IMR-90 (cell line): ENCODE measurements around the gene PPT2. TPM values are rescaled to one million over a fixed set of nuclear protein-coding genes. Genes with fewer than 3 reads are reported as not detected.

Source experiments
- ATAC-seq: fragments of 200-7000 bp; cut with Tn5 transposase; 2 replicates; pipeline ENCODE4 v1.9.1; 2020; ENCODE audit warnings: low read depth, mild to moderate bottlenecking, moderate library complexity
- BruUV-seq: library from RNA; stranded (reverse); fragments of 400-500 nt; replicated peaks from 2 replicates; lab custom pipeline; 2021; lab: Mats Ljungman, UMichigan
- CTCF ChIA-PET: fragments of 300-600 bp; formaldehyde crosslinking; extraction: SDS; loops from one replicate; lab custom pipeline; 2021; ENCODE audit warnings: antibody characterized with exemption; lab: Yijun Ruan, JAX
- POLR2A ChIA-PET: fragments of 300-600 bp; sonication (Branson Sonifier 250); formaldehyde crosslinking; loops from one replicate; lab custom pipeline; 2022; ENCODE audit warnings: antibody characterized with exemption; ENCODE audit not compliant: unreplicated experiment; lab: Charles Lee
- DNase-seq: peaks from one replicate; pipeline ENCODE4 v3.0.0; 2013
- H2AFZ ChIP-seq: replicated peaks from 2 replicates; pipeline ENCODE3; 2013; ENCODE audit warnings: low read length, mild to moderate bottlenecking; ENCODE audit not compliant: poor library complexity
- H2AK5ac ChIP-seq: 2 replicates; pipeline ENCODE4 v1.6.1; 2013; ENCODE audit warnings: low read depth, low read length, inconsistent platforms
- H2AK9ac ChIP-seq: replicated peaks from 2 replicates; pipeline ENCODE3; 2013; ENCODE audit warnings: mild to moderate bottlenecking, low read depth, low read length, moderate library complexity; ENCODE audit not compliant: poor library complexity
- H2BK120ac ChIP-seq: 2 replicates; pipeline ENCODE4 v1.6.1; 2013; ENCODE audit warnings: low read depth, low read length, inconsistent platforms
- H2BK15ac ChIP-seq: 3 replicates; pipeline ENCODE4 v1.6.1; 2013; ENCODE audit warnings: low read depth, low read length, inconsistent platforms
- H2BK20ac ChIP-seq: 2 replicates; pipeline ENCODE4 v1.6.1; 2013; ENCODE audit warnings: low read depth, mild to moderate bottlenecking, inconsistent platforms, low read length, moderate library complexity
- H2BK5ac ChIP-seq: 2 replicates; pipeline ENCODE4 v1.6.1; 2013; ENCODE audit warnings: mild to moderate bottlenecking, low read depth, low read length, inconsistent platforms; ENCODE audit not compliant: poor library complexity, severe bottlenecking
- H3K14ac ChIP-seq: replicated peaks from 2 replicates; pipeline ENCODE4 v1.6.1; 2013; ENCODE audit warnings: low read depth, low read length, inconsistent platforms
- H3K18ac ChIP-seq: 2 replicates; pipeline ENCODE4 v1.6.1; 2013; ENCODE audit warnings: low read depth, low read length, control low read depth
- H3K23ac ChIP-seq: 2 replicates; pipeline ENCODE4 v1.6.1; 2013; ENCODE audit warnings: low read depth, low read length, inconsistent platforms
- H3K27ac ChIP-seq: 2 replicates; pipeline ENCODE4 v1.5.1; 2013; ENCODE audit warnings: mild to moderate bottlenecking, control low read depth, low read length; ENCODE audit not compliant: insufficient read depth
- H3K27me3 ChIP-seq: 2 replicates; pipeline ENCODE4 v1.6.1; 2013; ENCODE audit warnings: low read length; ENCODE audit not compliant: control insufficient read depth, insufficient read depth
- H3K36me3 ChIP-seq: 2 replicates; pipeline ENCODE4 v1.6.1; 2013; ENCODE audit warnings: low read length, mixed read lengths; ENCODE audit not compliant: control insufficient read depth, insufficient read depth
- H3K4ac ChIP-seq: 2 replicates; pipeline ENCODE4 v1.6.1; 2013; ENCODE audit warnings: low read depth, low read length, inconsistent platforms
- H3K4me1 ChIP-seq: 2 replicates; pipeline ENCODE4 v1.6.1; 2013; ENCODE audit warnings: low read length, mixed read lengths; ENCODE audit not compliant: control insufficient read depth, insufficient read depth
- H3K4me2 ChIP-seq: 2 replicates; pipeline ENCODE4 v1.6.1; 2013; ENCODE audit warnings: low read depth, mild to moderate bottlenecking, control low read depth, low read length, moderate library complexity
- H3K4me3 ChIP-seq: 2 replicates; pipeline ENCODE4 v1.5.1; 2013; ENCODE audit warnings: low read depth, mild to moderate bottlenecking, control low read depth, low read length, moderate library complexity; ENCODE audit not compliant: insufficient read depth
- H3K56ac ChIP-seq: 2 replicates; pipeline ENCODE4 v1.6.1; 2013; ENCODE audit warnings: low read length, inconsistent platforms; ENCODE audit not compliant: insufficient read depth; ENCODE audit errors: extremely low read depth
- H3K79me1 ChIP-seq, 2 experiments: 2 replicates each; pipeline ENCODE4 v1.6.1; 2013; ENCODE audit warnings: low read length in 2 of 2, inconsistent platforms in 1 of 2, low read depth in 1 of 2
- H3K9ac ChIP-seq: 2 replicates; pipeline ENCODE4 v1.6.1; 2013; ENCODE audit warnings: low read depth, low read length, control low read depth
- H3K9me1 ChIP-seq: 2 replicates; pipeline ENCODE4 v1.6.1; 2013; ENCODE audit warnings: low read length, inconsistent platforms; ENCODE audit not compliant: insufficient read depth
- H3K9me3 ChIP-seq: 2 replicates; pipeline ENCODE4 v1.6.1; 2013; ENCODE audit warnings: low read length; ENCODE audit not compliant: control insufficient read depth, insufficient read depth
- H4K20me1 ChIP-seq: 2 replicates; pipeline ENCODE4 v1.6.1; 2013; ENCODE audit warnings: low read length, inconsistent platforms; ENCODE audit not compliant: insufficient read depth
- H4K5ac ChIP-seq: 2 replicates; pipeline ENCODE4 v1.6.1; 2013; ENCODE audit warnings: mild to moderate bottlenecking, low read depth, low read length, control low read depth
- H4K8ac ChIP-seq, 2 experiments: 2 replicates each; pipeline ENCODE4 v1.6.1; 2013; ENCODE audit warnings: low read depth in 2 of 2, low read length in 2 of 2, control low read depth in 1 of 2, inconsistent platforms in 1 of 2
- H4K91ac ChIP-seq: 2 replicates; pipeline ENCODE4 v1.6.1; 2013; ENCODE audit warnings: low read depth, low read length, inconsistent platforms; ENCODE audit not compliant: insufficient read depth
- CEBPB ChIP-seq: IDR thresholded peaks from 2 replicates; pipeline ENCODE4 v1.6.1; 2012; ENCODE audit warnings: low read depth, low read length, improper control_type of control experiment
- CHD1 ChIP-seq: IDR thresholded peaks from 2 replicates; pipeline ENCODE4 v1.6.1; 2012; ENCODE audit warnings: low read depth, low read length, improper control_type of control experiment
- CTCF ChIP-seq: conservative IDR thresholded peaks from 2 replicates; pipeline ENCODE4 v1.5.1; 2012; ENCODE audit warnings: mild to moderate bottlenecking, low read depth, low read length, improper control_type of control experiment
- MAFK ChIP-seq: IDR thresholded peaks from 2 replicates; pipeline ENCODE4 v1.6.1; 2012; ENCODE audit warnings: low read depth, low read length, improper control_type of control experiment
- MAZ ChIP-seq: IDR thresholded peaks from 2 replicates; pipeline ENCODE4 v1.6.1; 2012; ENCODE audit warnings: low read depth, mild to moderate bottlenecking, low read length, improper control_type of control experiment, moderate library complexity, borderline replicate concordance
- WGBS, 2 experiments: methylation state at CpG; one replicate each; pipeline versions ENCODE4 v1.1.5 to v1.1.7; 2013; ENCODE audit warnings: missing lambda C conversion rate in 2 of 2; ENCODE audit not compliant: insufficient read length in 1 of 2; ENCODE audit errors: extremely low coverage in 2 of 2; 5-methylcytosine and 5-hydroxymethylcytosine counted together
- dilution Hi-C: fragments of 300-500 bp; cut with HindIII; formaldehyde crosslinking; loops from one replicate; pipeline ENCODE4 v1.14.3; 2018; ENCODE audit warnings: low sequenced_read_pairs; ENCODE audit not compliant: unreplicated experiment
- in situ Hi-C: fragments of 300-500 bp; cut with MboI; formaldehyde crosslinking; loops from 3 replicates; pipeline ENCODE4 v1.14.3; 2019; ENCODE audit warnings: low sequenced_read_pairs, inconsistent platforms, mixed read lengths
- intact Hi-C: fragments of 100-400 bp; cut with micrococcal nuclease; formaldehyde crosslinking; loops from 2 replicates; pipeline ENCODE4 v1.10.0; 2022
- polyA plus RNA-seq, 3 experiments: library from polyadenylated mRNA; depleted of rRNA; stranded (reverse); fragments of >200 nt; gene quantifications; 2 replicates each; pipeline ENCODE4 v1.2.3, GENCODE V29; 2012; ENCODE audit warnings: low replicate concordance in 1 of 3
- total RNA-seq: library from RNA; depleted of rRNA; stranded (reverse); fragments of >200 nt; gene quantifications from 2 replicates; pipeline ENCODE4 v1.2.3, GENCODE V29; 2012

Gene PPT2
- total and polyA plus RNA-seq, 2 of the 4 experiments (the other 2 are of a cell fraction) = 3.2 to 16.2 TPM

- peaks cover 2% of the 10 kb centered on the region; the same call in 1 of the 2 replicates for H3K9me3 ChIP-seq
- POLR2A ChIA-PET = no interaction called here
- H2BK20ac ChIP-seq = no peak overlapping the region
- intact Hi-C loops (no loop called here), in situ Hi-C loops (no loop called here), dilution Hi-C loops (no loop called here)
- H3K4me2 ChIP-seq = no peak overlapping the region
- no peak overlapping the region for H3K23ac ChIP-seq
- peaks cover 4% of the 10 kb centered on the region; the same call in 1 of the 2 replicates for H3K4me1 ChIP-seq
- no peak overlapping the region for H3K18ac ChIP-seq
- no peak overlapping the region for H3K56ac ChIP-seq
- H3K27me3 ChIP-seq = peaks cover 27% of the 10 kb centered on the region
- CTCF ChIA-PET = interaction anchor here (0.9 kb wide), 1 partner anchor 10 kb away, joined by 4 read pairs; no protein-coding TSS in a partner anchor
- no peak overlapping the region for H2BK5ac ChIP-seq
- H2BK15ac ChIP-seq = no peak overlapping the region
- H4K5ac ChIP-seq = no peak overlapping the region
- no peak overlapping the region for H2AK9ac ChIP-seq
- H4K91ac ChIP-seq = no peak overlapping the region; the same call in 1 of the 2 replicates
- H2BK120ac ChIP-seq = no peak overlapping the region
- H3K9ac ChIP-seq = 0 out of 2 replicates have a peak overlapping the region, but pooled peaks have one; percentile 17
- H2AK5ac ChIP-seq = no peak overlapping the region
- no peak overlapping the region for H3K4me3 ChIP-seq
- DNase-seq (no peak), ATAC-seq (no peak)
- no peaks in the 10 kb centered on the region for H4K20me1 ChIP-seq
- peaks cover 2% of the 10 kb centered on the region; the same call in 1 of the 2 replicates for H3K36me3 ChIP-seq
- H3K9me1 ChIP-seq = 0 out of 2 replicates have a peak, but pooled peaks cover 4% of the 10 kb centered on the region
- H3K4ac ChIP-seq = no peak overlapping the region
- no peak overlapping the region for H4K8ac ChIP-seq
- H3K14ac ChIP-seq = no peak overlapping the region
- 6% methylated on average over 2 of the region's 4 CpGs; no CpG with 5 or more reads in 1 of the 2 experiments for WGBS, 2 experiments
- no peaks in the 10 kb centered on the region for H3K79me1 ChIP-seq
- no peak overlapping the region for H2AFZ ChIP-seq
- no TSS peak for BruUV-seq
- no peak overlapping the region for H3K27ac ChIP-seq
- TF ChIP-seq CHD1 (no peak), MAFK (no peak), CEBPB (no peak), CTCF (no peak), MAZ (no peak)
These were observed 7.3 kb upstream of the PPT2 start for GRCh38 chr6:32146687-32147086.
